Left lung (tissue), 10 donors: ENCODE results near the gene RGS12. TPM values are rescaled to one million over a fixed set of nuclear protein-coding genes. Genes with fewer than 3 reads are reported as not detected.

Source experiments
- ATAC-seq: fragments of 200-7000 bp; cut with Tn5 transposase; one replicate; pipeline ENCODE4 v1.9.1; 2020; ENCODE audit warnings: moderate library complexity
- DNase-seq, 4 donors: peaks; one replicate each; pipeline ENCODE4 v3.0.0-alpha.2; 2013 to 2020
- H3K27ac ChIP-seq, 2 donors: fragments of 200-600 bp; sonication (generic) in 1 of 2; one replicate each; pipeline versions ENCODE4 v1.5.0 to v1.8.0; 2020 to 2021
- H3K27me3 ChIP-seq, 2 donors: fragments of 200-600 bp; sonication (generic) in 1 of 2; one replicate each; pipeline versions ENCODE4 v1.5.0 to v1.8.0; 2020 to 2021
- H3K36me3 ChIP-seq, 2 donors: fragments of 200-600 bp; sonication (generic) in 1 of 2; one replicate each; pipeline versions ENCODE4 v1.5.0 to v1.8.0; 2020 to 2021
- H3K4me1 ChIP-seq, 2 donors: fragments of 200-600 bp; one replicate each; pipeline ENCODE4 v1.8.0; 2021
- H3K4me3 ChIP-seq, 2 donors: fragments of 200-600 bp; sonication (generic) in 1 of 2; one replicate each; pipeline versions ENCODE4 v1.5.0 to v1.8.0; 2020 to 2021; ENCODE audit warnings: mild to moderate bottlenecking in 1 of 2
- H3K9me3 ChIP-seq, 2 donors: fragments of 200-600 bp; sonication (generic) in 1 of 2; one replicate each; pipeline versions ENCODE4 v1.5.0 to v1.8.0; 2020 to 2021
- intact Hi-C, 2 donors: fragments of 100-400 bp; cut with DNase I; formaldehyde crosslinking; loops; one replicate each; pipeline versions ENCODE4 v1.11.2 to v1.14.2; 2022
- polyA plus RNA-seq, 6 donors: library from polyadenylated mRNA; unstranded; fragments of 120-200 nt; gene quantifications; one replicate each; pipeline ENCODE4 v1.2.1, GENCODE V29; 2013; ENCODE audit not compliant: insufficient read length in 6 of 6
- total RNA-seq, 2 donors: library from RNA; stranded (reverse); fragmentation: NEBNext Ultra II Directional; extraction: Animal tissue kit (Norgen Biotek cat#: 25700); gene quantifications; one replicate each; pipeline ENCODE4 v1.2.1, GENCODE V29; 2021
- TF ChIP-seq, protein P1 (sequence below), 2 donors: fragments of 200-600 bp; sonication (generic) in 1 of 2; IDR thresholded peaks; one replicate each; pipeline versions ENCODE4 v1.5.0 to v1.8.0; 2021; ENCODE audit warnings: antibody characterized with exemption in 2 of 2
- donor health status: DM: no; HTN: yes; CAD: no.
- donor health status: DM: no; HTN: no; CAD: no.

The RGS12 gene
- total and polyA plus RNA-seq, 8 donors = 28.2 to 80.7 (median 68.2) TPM

DNA sequence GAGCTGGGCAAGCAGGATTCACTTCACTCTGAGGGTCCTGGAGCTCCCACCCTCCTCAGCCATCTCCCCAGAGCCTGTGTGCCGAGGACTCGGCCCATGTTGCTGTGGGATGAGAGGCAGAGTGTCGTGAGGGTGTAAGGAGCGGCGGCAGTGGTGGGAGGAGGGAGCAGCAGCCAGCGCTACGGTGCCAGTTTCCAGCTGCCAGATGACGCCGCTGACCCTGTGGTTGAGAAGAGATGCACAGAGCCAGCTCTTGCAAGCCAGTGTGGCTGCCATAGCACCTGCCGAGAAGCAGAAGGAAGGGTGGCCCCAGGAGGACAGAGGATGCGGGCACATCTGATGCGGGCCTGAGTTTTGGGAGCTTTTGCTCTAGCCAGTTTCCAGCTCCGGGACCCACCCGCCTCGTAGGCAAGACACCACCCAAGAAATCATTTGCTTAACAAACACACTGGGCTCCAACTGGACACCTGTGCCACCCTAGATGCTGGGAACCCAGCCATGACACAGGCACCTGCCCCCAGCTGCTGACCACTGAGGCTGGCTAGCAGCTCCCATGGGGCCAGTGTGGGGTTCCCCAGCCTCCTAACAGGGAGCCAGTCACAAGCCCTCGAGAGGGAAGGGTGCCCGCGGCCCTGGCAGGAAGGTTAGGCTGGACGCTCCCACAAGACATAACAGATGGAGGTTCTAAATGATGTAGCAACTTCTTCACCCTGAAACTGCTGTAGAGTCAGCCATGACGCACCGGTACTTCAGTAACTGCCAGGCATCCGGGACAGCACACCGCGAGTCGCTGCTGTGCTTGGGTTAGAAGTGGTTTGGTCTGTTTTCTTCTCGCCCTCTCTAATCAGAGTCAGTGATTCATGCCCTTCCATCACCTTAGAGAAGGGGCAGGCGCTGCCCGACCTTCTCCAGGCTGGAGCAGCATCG, 35.0 kb upstream of the RGS12 start:
- peak in 2 of 4 donors; percentile 33 to 50 for DNase-seq
- no peaks in the 10 kb centered on the region for H3K9me3 ChIP-seq
- H3K4me3 ChIP-seq = no peak overlapping the region
- H3K4me1 ChIP-seq = no peaks in the 10 kb centered on the region
- ATAC-seq = peak; percentile 55
- no peak overlapping the region for H3K27ac ChIP-seq
- intact Hi-C loops = no loop called here
- TF ChIP-seq, protein P1, sequence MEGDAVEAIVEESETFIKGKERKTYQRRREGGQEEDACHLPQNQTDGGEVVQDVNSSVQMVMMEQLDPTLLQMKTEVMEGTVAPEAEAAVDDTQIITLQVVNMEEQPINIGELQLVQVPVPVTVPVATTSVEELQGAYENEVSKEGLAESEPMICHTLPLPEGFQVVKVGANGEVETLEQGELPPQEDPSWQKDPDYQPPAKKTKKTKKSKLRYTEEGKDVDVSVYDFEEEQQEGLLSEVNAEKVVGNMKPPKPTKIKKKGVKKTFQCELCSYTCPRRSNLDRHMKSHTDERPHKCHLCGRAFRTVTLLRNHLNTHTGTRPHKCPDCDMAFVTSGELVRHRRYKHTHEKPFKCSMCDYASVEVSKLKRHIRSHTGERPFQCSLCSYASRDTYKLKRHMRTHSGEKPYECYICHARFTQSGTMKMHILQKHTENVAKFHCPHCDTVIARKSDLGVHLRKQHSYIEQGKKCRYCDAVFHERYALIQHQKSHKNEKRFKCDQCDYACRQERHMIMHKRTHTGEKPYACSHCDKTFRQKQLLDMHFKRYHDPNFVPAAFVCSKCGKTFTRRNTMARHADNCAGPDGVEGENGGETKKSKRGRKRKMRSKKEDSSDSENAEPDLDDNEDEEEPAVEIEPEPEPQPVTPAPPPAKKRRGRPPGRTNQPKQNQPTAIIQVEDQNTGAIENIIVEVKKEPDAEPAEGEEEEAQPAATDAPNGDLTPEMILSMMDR (IDR thresholded peaks at IDR 0.05) = no peak
- no peaks in the 10 kb centered on the region for H3K27me3 ChIP-seq
- H3K36me3 ChIP-seq = peaks cover 0 to 10% of the 10 kb centered on the region in 2 donors

- Histone ChIP-seq H3K27ac (no peak overlapping the region), H3K36me3 (no peaks in the 10 kb centered on the region), H3K4me3 (no peak overlapping the region), H3K4me1 (no peaks in the 10 kb centered on the region), H3K9me3 (no peaks in the 10 kb centered on the region), H3K27me3 (no peaks in the 10 kb centered on the region)
- intact Hi-C loops = no loop called here
- TF ChIP-seq, protein P1 (IDR thresholded peaks at IDR 0.05) = no peak
- ATAC-seq (no peak), DNase-seq (peak in 1 of 4 donors; percentile 62)
Observed at GRCh38 chr4:3261411-3262207, 31.2 kb upstream of the RGS12 start.

DNA sequence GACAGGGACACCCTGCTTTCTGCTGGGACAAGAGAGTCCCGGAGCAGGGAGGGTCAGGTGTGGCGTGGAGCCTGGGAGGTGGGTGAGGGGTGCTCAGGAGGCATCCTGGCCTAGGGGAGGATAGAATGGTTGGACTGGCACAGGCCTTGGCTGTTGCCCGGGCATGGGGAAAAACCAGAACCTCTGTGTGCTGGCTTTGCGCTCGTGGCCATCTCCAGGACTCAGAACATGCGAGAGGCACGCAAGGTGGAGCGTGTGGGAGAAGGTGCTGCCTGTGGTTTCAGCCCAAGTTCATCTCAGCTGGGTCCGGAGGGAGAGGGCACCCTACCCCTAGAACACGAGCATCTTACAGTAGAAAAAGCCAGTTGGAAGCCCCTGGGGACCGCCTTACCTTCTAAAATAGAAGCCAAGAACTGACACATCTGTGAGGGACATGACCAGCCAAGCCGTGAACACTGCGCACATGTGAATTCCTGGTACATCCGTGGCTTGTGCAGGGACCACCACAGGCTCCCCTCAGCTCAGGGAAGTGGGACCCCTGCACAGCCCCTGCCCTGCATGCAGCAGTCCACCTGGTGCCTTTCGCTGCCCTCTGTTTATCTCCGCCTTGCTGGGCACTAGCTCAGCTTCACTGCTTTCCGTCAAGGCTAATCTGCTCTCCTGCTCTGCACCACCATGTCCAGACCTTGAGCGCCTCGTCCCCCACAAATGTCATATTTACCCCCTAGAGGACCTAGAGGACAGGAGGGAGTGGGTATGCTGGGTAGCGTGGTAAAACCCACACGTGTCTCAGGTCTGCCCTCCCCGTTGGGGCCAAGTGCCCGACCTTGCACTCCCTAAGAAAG, 30.4 kb upstream of the RGS12 start:
- intact Hi-C loops = no loop called here

DNA sequence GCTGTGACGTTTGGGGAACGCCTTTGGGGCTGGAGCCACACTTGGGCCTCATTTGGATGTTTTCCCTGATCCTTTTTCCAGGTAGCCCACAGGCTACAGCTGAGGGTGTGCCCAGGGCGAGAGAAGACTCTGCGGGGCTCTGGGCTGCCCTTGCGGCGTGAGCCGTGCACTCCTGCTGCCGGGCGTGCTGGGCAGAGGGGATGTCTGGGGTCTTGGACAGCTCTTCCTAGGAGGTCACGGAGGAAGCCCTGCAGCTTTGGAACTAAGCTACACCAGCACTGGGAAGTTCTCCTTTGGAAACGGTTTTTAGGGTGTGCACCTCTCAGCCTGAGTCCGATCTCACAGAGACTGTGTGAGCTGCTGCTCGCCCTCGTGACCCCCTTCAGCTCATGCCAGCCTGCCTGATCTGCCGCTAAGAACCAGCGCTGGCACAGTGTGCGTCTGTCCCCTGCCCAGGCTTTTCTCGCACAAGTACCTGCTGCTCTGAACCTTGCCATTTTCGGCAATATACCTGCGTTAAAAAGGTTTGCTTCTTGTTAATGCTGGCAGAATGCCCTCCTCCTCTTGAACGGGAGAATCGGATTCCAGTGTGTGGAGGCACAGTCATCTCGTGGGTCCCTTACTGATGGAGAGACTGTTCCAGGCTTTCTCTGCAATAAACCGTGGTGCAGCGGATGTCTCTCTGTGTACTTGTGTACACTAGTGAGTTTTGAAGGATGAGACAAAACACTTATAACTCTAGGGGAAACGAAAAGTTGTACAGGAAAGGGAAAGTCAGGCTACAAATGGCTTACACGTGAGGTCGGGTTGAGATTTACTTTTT, 29.6 kb upstream of the RGS12 start:
- ATAC-seq (peak; percentile 62), DNase-seq (peak in 1 of 4 donors; percentile 35)
- no peak overlapping the region for H3K4me3 ChIP-seq
- no peaks in the 10 kb centered on the region for H3K27me3 ChIP-seq
- no peaks in the 10 kb centered on the region for H3K9me3 ChIP-seq
- no peak overlapping the region for H3K27ac ChIP-seq
- TF ChIP-seq, protein P1 (IDR thresholded peaks at IDR 0.05) = no peak
- H3K4me1 ChIP-seq = no peaks in the 10 kb centered on the region
- H3K36me3 ChIP-seq = no peaks in the 10 kb centered on the region
- intact Hi-C loops = no loop called here

More for the DNA sequence above, 30.4 kb upstream of the RGS12 start:
- Histone ChIP-seq H3K4me3 (no peak overlapping the region), H3K27ac (no peak overlapping the region), H3K9me3 (no peaks in the 10 kb centered on the region), H3K36me3 (no peaks in the 10 kb centered on the region), H3K4me1 (no peaks in the 10 kb centered on the region), H3K27me3 (no peaks in the 10 kb centered on the region)
- DNase-seq (peak in 1 of 4 donors; percentile 72), ATAC-seq (no peak)
- TF ChIP-seq, protein P1 (IDR thresholded peaks at IDR 0.05) = no peak
